H1 (cell line): ENCODE results near the gene VPS13C. TPM values are rescaled to one million over a fixed set of nuclear protein-coding genes. Genes with fewer than 3 reads are reported as not detected.

ENCODE experiments used
- CTCF ChIA-PET: fragments of 300-600 bp; sonication (Branson Sonifier 250); formaldehyde crosslinking; loops from one replicate; lab custom pipeline; 2021; ENCODE audit not compliant: partially characterized antibody; lab: Charles Lee
- POLR2A ChIA-PET: fragments of 300-600 bp; sonication (Branson Sonifier 250); formaldehyde crosslinking; loops from one replicate; lab custom pipeline; 2021; ENCODE audit warnings: inconsistent platforms; ENCODE audit not compliant: partially characterized antibody; lab: Charles Lee
- DNase-seq, 2 experiments: peaks; one replicate each; pipeline versions ENCODE4 v3.0.0 to v3.0.0-alpha.2; 2010 to 2022; ENCODE audit warnings: low spot score in 2 of 2, low read depth in 1 of 2, mixed read lengths in 1 of 2
- FAIRE-seq: peaks from 2 replicates; lab custom pipeline; 2011; peaks lifted over from hg19 to GRCh38; lab: Jason Lieb, UNC
- H2AFZ ChIP-seq: 2 replicates; pipeline ENCODE4 v1.8.1; 2012; ENCODE audit warnings: low read length, inconsistent platforms
- H2AK5ac ChIP-seq: 2 replicates; pipeline ENCODE4 v1.6.1; 2013; ENCODE audit warnings: low read depth, low read length
- H2BK120ac ChIP-seq: replicated peaks from 2 replicates; pipeline ENCODE3; 2013; ENCODE audit warnings: low read depth, low read length, inconsistent platforms
- H2BK12ac ChIP-seq: 2 replicates; pipeline ENCODE4 v1.6.1; 2013; ENCODE audit warnings: low read depth, low read length
- H2BK15ac ChIP-seq: 2 replicates; pipeline ENCODE4 v1.6.1; 2013; ENCODE audit warnings: low read length
- H2BK20ac ChIP-seq: 2 replicates; pipeline ENCODE4 v1.6.1; 2013; ENCODE audit warnings: low read length
- H2BK5ac ChIP-seq: 2 replicates; pipeline ENCODE4 v1.6.1; 2013; ENCODE audit warnings: low read depth, low read length
- H3K14ac ChIP-seq: 2 replicates; pipeline ENCODE4 v1.6.1; 2013; ENCODE audit warnings: inconsistent platforms; ENCODE audit not compliant: insufficient read length
- H3K18ac ChIP-seq: 2 replicates; pipeline ENCODE4 v1.6.1; 2013; ENCODE audit warnings: low read length; ENCODE audit errors: extremely low read depth
- H3K23ac ChIP-seq: 2 replicates; pipeline ENCODE4 v1.6.1; 2013; ENCODE audit warnings: inconsistent platforms; ENCODE audit not compliant: insufficient read length
- H3K23me2 ChIP-seq: 2 replicates; pipeline ENCODE4 v1.6.1; 2013; ENCODE audit warnings: low read depth, low read length
- H3K27ac ChIP-seq: 2 replicates; pipeline ENCODE4 v1.6.1; 2011; ENCODE audit warnings: low read depth, low read length, inconsistent platforms
- H3K27me3 ChIP-seq, 4 experiments: replicated peaks in 1 of 4; 1 replicate in 1 of 4; 2 replicates in 3 of 4; pipeline versions ENCODE4 v1.6.1 to v1.8.1; 2011 to 2013; ENCODE audit warnings: low read length in 3 of 4, mild to moderate bottlenecking in 3 of 4, inconsistent platforms in 2 of 4, mixed read lengths in 2 of 4, moderate library complexity in 1 of 4; ENCODE audit not compliant: control insufficient read depth in 3 of 4, insufficient read depth in 3 of 4; ENCODE audit errors: extremely low read depth in 1 of 4
- H3K36me3 ChIP-seq, 4 experiments: 2 replicates each; pipeline versions ENCODE4 v1.6.1 to v1.8.1; 2011 to 2013; ENCODE audit warnings: mild to moderate bottlenecking in 4 of 4, low read length in 3 of 4, moderate library complexity in 2 of 4, control low read depth in 1 of 4, inconsistent platforms in 1 of 4; ENCODE audit not compliant: insufficient read depth in 4 of 4, control insufficient read depth in 2 of 4
- H3K4ac ChIP-seq: replicated peaks from 2 replicates; pipeline ENCODE3; 2013; ENCODE audit warnings: low read length, low read depth, mixed read lengths, inconsistent platforms; ENCODE audit not compliant: insufficient read length
- H3K4me1 ChIP-seq, 4 experiments: replicated peaks in 1 of 4; 1 replicate in 1 of 4; 2 replicates in 3 of 4; pipeline versions ENCODE4 v1.6.1 to v1.8.1; 2011 to 2013; ENCODE audit warnings: low read length in 3 of 4, inconsistent platforms in 2 of 4, mixed read lengths in 1 of 4; ENCODE audit not compliant: insufficient read depth in 4 of 4, control insufficient read depth in 3 of 4
- H3K4me2 ChIP-seq, 2 experiments: 2 replicates each; pipeline versions ENCODE4 v1.6.1 to v1.8.1; 2011 to 2013; ENCODE audit warnings: low read depth in 2 of 2, low read length in 2 of 2, control low read depth in 1 of 2, inconsistent platforms in 1 of 2, mild to moderate bottlenecking in 1 of 2; ENCODE audit not compliant: insufficient read depth in 1 of 2
- H3K4me3 ChIP-seq, 4 experiments: fragments of 200-600, 300-600 bp in 1 of 4; sonication (generic), shearing (Covaris generic), sonication (Bioruptor Twin) in 1 of 4; 2 replicates each; pipeline versions ENCODE4 v1.5.1 to v1.8.1; 2011 to 2016; ENCODE audit warnings: low read length in 4 of 4, low read depth in 3 of 4, control low read depth in 2 of 4, inconsistent platforms in 2 of 4, mild to moderate bottlenecking in 2 of 4, mixed read lengths in 1 of 4, moderate library complexity in 1 of 4; ENCODE audit not compliant: insufficient read depth in 2 of 4; ENCODE audit errors: extremely low read depth in 1 of 4
- H3K56ac ChIP-seq: replicated peaks from 2 replicates; pipeline ENCODE3; 2013; ENCODE audit warnings: low read depth, mild to moderate bottlenecking, mixed read lengths, low read length, inconsistent platforms; ENCODE audit not compliant: insufficient read length
- H3K79me1 ChIP-seq: 2 replicates; pipeline ENCODE4 v1.6.1; 2013; ENCODE audit warnings: low read depth, low read length, control low read depth
- H3K79me2 ChIP-seq, 2 experiments: 2 replicates each; pipeline versions ENCODE4 v1.6.1 to v1.8.1; 2012 to 2013; ENCODE audit warnings: low read length in 2 of 2, mild to moderate bottlenecking in 2 of 2, inconsistent platforms in 1 of 2; ENCODE audit not compliant: insufficient read depth in 2 of 2, control insufficient read depth in 1 of 2
- H3K9ac ChIP-seq, 4 experiments: replicated peaks in 1 of 4; 1 replicate in 1 of 4; 2 replicates in 3 of 4; pipeline versions ENCODE4 v1.6.1 to v1.8.1; 2011 to 2013; ENCODE audit warnings: low read depth in 3 of 4, low read length in 3 of 4, control low read depth in 2 of 4, mild to moderate bottlenecking in 2 of 4, moderate library complexity in 2 of 4, inconsistent platforms in 1 of 4; ENCODE audit errors: extremely low read depth in 1 of 4
- H3K9me3 ChIP-seq, 2 experiments: 2 replicates each; pipeline versions ENCODE4 v1.6.1 to v1.8.1; 2012 to 2013; ENCODE audit warnings: mild to moderate bottlenecking in 2 of 2, moderate library complexity in 2 of 2, control low read depth in 1 of 2, inconsistent platforms in 1 of 2, low read depth in 1 of 2, low read length in 1 of 2, mixed read lengths in 1 of 2; ENCODE audit not compliant: insufficient read depth in 2 of 2
- H4K20me1 ChIP-seq, 2 experiments: replicated peaks in 1 of 2; 2 replicates each; pipeline versions ENCODE3 to v1.8.1; 2011 to 2013; ENCODE audit warnings: inconsistent platforms in 2 of 2, low read length in 2 of 2, mild to moderate bottlenecking in 1 of 2; ENCODE audit not compliant: insufficient read depth in 2 of 2, control insufficient read depth in 1 of 2
- H4K5ac ChIP-seq: 2 replicates; pipeline ENCODE4 v1.6.1; 2013; ENCODE audit warnings: low read length, low read depth, mixed read lengths, inconsistent platforms; ENCODE audit not compliant: insufficient read length
- H4K8ac ChIP-seq: 2 replicates; pipeline ENCODE4 v1.8.0; 2013; ENCODE audit warnings: mild to moderate bottlenecking, moderate library complexity, low read length, inconsistent platforms; ENCODE audit not compliant: insufficient read depth; ENCODE audit errors: extremely low read depth
- H4K91ac ChIP-seq: replicated peaks from 2 replicates; pipeline ENCODE3; 2013; ENCODE audit warnings: low read length, mixed read lengths, inconsistent platforms; ENCODE audit not compliant: insufficient read length
- BACH1 ChIP-seq: IDR thresholded peaks from 2 replicates; pipeline ENCODE4 v1.6.1; 2012; ENCODE audit warnings: low read length, improper control_type of control experiment
- CHD1 ChIP-seq: IDR thresholded peaks from 2 replicates; pipeline ENCODE4 v1.6.1; 2012; ENCODE audit warnings: low read depth, low read length, improper control_type of control experiment
- EP300 ChIP-seq, 2 experiments: IDR thresholded peaks; 1 replicate in 1 of 2; 2 replicates in 1 of 2; pipeline ENCODE4 v1.6.1; 2011 to 2012; ENCODE audit warnings: low read depth in 2 of 2, low read length in 2 of 2, mild to moderate bottlenecking in 2 of 2, borderline replicate concordance in 1 of 2, inconsistent platforms in 1 of 2, moderate library complexity in 1 of 2
- HDAC6 ChIP-seq: IDR thresholded peaks from one replicate; pipeline ENCODE4 v1.7.1; 2012; ENCODE audit warnings: low read depth, mild to moderate bottlenecking, inconsistent platforms, low read length, moderate library complexity
- KDM5A ChIP-seq: fragments of 200-600 bp; IDR thresholded peaks from 2 replicates; pipeline ENCODE4 v1.7.1; 2012; ENCODE audit warnings: mild to moderate bottlenecking, low read length, inconsistent platforms, mixed read lengths
- POLR2AphosphoS5 ChIP-seq: IDR thresholded peaks from 2 replicates; pipeline ENCODE4 v1.6.1; 2011; ENCODE audit warnings: low read depth, low read length
- RBBP5 ChIP-seq: IDR thresholded peaks from 2 replicates; pipeline ENCODE4 v1.7.1; 2012; ENCODE audit warnings: low read depth, mild to moderate bottlenecking, inconsistent platforms, low read length, moderate library complexity, borderline replicate concordance
- RFX5 ChIP-seq: IDR thresholded peaks from 2 replicates; pipeline ENCODE4 v1.6.1; 2011; ENCODE audit warnings: low read depth, low read length, improper control_type of control experiment, borderline replicate concordance
- SUZ12 ChIP-seq: fragments of 200-600 bp; sonication (generic); IDR thresholded peaks from 2 replicates; pipeline ENCODE4 v1.6.1; 2012; ENCODE audit warnings: mild to moderate bottlenecking, inconsistent platforms, low read length, moderate library complexity, mixed read lengths
- TBP ChIP-seq: IDR thresholded peaks from 2 replicates; pipeline ENCODE4 v1.6.1; 2011; ENCODE audit warnings: low read depth, low read length, improper control_type of control experiment
- YY1 ChIP-seq: IDR thresholded peaks from 2 replicates; pipeline ENCODE4 v1.6.1; 2011; ENCODE audit warnings: low read depth, mild to moderate bottlenecking, low read length
- WGBS, 2 experiments: shearing (Covaris generic) in 1 of 2; methylation state at CpG; one replicate each; pipeline versions ENCODE4 v1.1.6 to v1.1.7; 2013 to 2015; ENCODE audit warnings: low lambda C conversion rate in 2 of 2, mixed read lengths in 2 of 2, inconsistent platforms in 1 of 2, low coverage in 1 of 2, missing lambda C conversion rate in 1 of 2; ENCODE audit not compliant: insufficient replicate concordance in 2 of 2, insufficient coverage in 1 of 2, insufficient read length in 1 of 2; ENCODE audit errors: extremely low coverage in 1 of 2, missing lambda C conversion rate in 1 of 2; 5-methylcytosine and 5-hydroxymethylcytosine counted together
- polyA plus RNA-seq, 7 experiments: library from polyadenylated mRNA; depleted of rRNA in 3 of 7; stranded (reverse) in 5 of 7; unstranded in 2 of 7; fragments of >200 nt in 5 of 7; fragments of 200-250 nt in 2 of 7; gene quantifications; 1 replicate in 5 of 7; 2 replicates in 1 of 7; 4 replicates in 1 of 7; pipeline versions ENCODE4 v1.2.1 to v1.2.3, GENCODE V29; 2011 to 2013; ENCODE audit warnings: missing spikeins in 2 of 7, mixed read lengths in 2 of 7
- total RNA-seq: library from RNA; stranded (reverse); fragmentation: NEBNext Ultra II Directional; extraction: Animal tissue kit (Norgen Biotek cat#: 25700); gene quantifications from 2 replicates; pipeline ENCODE4 v1.2.1, GENCODE V29; 2021

Gene VPS13C
- total and polyA plus RNA-seq, 2 of the 8 experiments (the other 6 are each of a cell fraction or from before 2014, with no cell fraction given) = 4.8 to 18.8 TPM

- ChIA-PET POLR2A (no interaction called here), CTCF (interaction anchor here (1.2 kb wide), 1 partner anchor 250 kb away, joined by 3 read pairs; no protein-coding TSS in a partner anchor)
- Histone ChIP-seq H2BK5ac (no peak overlapping the region), H3K4me1 (peaks cover 0 to 6% (median under 1%) of the 10 kb centered on the region in 4 experiments; a peak in 1 of 7 replicates), H3K9me3 (no peaks in the 10 kb centered on the region), H3K36me3 (no peaks in the 10 kb centered on the region), H4K8ac (no peak overlapping the region), H3K27me3 (peaks cover 0 to 8% (median 4%) of the 10 kb centered on the region in 4 experiments; a peak in 4 of 7 replicates), H2BK12ac (no peak overlapping the region), H3K79me2 (peaks cover 0 to 5% of the 10 kb centered on the region in 2 experiments; a peak in 2 of 4 replicates), H2BK15ac (no peak overlapping the region), H3K4ac (no peak overlapping the region), H2BK120ac (no peak overlapping the region), H3K4me2 (no peak overlapping the region), H3K4me3 (no peak overlapping the region), H3K23me2 (peaks cover 7% of the 10 kb centered on the region), H2AK5ac (no peak overlapping the region), H3K23ac (no peak overlapping the region), H3K79me1 (no peaks in the 10 kb centered on the region), H2AFZ (no peak overlapping the region), H3K9ac (no peak overlapping the region), H3K14ac (no peak overlapping the region), H2BK20ac (no peak overlapping the region), H3K18ac (no peak overlapping the region), H4K20me1 (no peaks in the 10 kb centered on the region), H3K27ac (no peak overlapping the region), H4K91ac (no peak overlapping the region), H3K56ac (no peak overlapping the region), H4K5ac (no peak overlapping the region)
- DNase-seq (no peak), FAIRE-seq (no peak)
- 86% methylated on average over 4 of the region's 4 CpGs; no CpG with 5 or more reads in 1 of the 2 experiments for WGBS, 2 experiments
- TF ChIP-seq RBBP5 = no peak
- no peak for TF ChIP-seq EP300 (IDR thresholded peaks at IDR 0.05; ENCODE audit: borderline replicate concordance in 1 of 2, low read depth in 2 of 2, low read length in 2 of 2)
- TF ChIP-seq RFX5 = no peak
- TF ChIP-seq BACH1 = no peak
- no peak for TF ChIP-seq POLR2AphosphoS5
- no peak for TF ChIP-seq SUZ12
- TF ChIP-seq KDM5A = no peak
- TF ChIP-seq CHD1 = no peak
- no peak for TF ChIP-seq YY1
- no peak for TF ChIP-seq TBP
- TF ChIP-seq HDAC6 = no peak
These were observed 2.8 kb downstream of the VPS13C start for GRCh38 chr15:62057341-62057980.
